Measurements from ENCODE around the gene SMAD6.

The SMAD6 gene

DNA sequence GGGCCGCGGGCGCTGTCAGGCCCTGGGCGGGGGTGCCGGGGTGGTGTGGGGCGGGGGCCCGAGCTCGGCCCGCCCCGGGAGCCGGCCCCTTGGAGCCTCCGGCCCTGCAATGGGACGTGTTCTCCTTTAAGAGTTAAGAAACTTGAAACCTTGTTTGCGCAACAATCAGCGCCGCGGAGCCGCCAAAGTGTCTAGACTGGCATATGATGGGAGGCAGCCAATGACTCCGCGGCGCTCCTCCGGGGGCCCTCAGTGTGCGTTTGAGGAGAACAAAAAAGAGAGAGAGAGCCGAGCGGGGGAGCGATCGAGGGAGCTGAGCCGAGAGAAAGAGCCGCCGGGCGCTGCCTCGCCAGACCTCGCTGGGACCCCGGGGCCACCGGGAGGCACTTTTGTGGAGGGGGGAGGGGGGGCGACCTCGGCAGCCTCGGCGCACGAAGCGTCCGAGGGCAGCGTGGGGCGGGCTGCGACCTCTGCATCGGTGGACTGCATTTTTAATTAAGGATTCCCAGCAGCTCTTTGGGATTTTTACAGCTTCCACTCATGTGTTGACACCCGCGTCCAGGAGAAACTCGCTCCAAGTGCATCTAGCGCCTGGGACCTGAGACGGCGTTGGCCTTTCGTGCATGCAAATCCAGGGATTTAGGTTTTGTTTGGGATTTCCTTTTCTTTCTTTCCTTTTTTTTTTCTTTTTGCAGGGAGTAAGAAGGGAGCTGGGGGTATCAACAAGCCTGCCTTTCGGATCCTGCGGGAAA is at the start of gene SMAD6:
SMAD6 (plus strand) TSS at position 202 of the 752 bp plus-strand sequence. CDS start 1,023 bp downstream, outside the sequence.
- H2AFZ ChIP-seq (ENCODE audit: low read length, unreplicated experiment): peak within 1 kb of the TSS; percentile 49
- no peaks in the 10 kb centered on the region for H3K36me3 ChIP-seq (ENCODE audit: insufficient read depth, low read length)
- peaks cover 39% of the 10 kb centered on the region for H3K4me1 ChIP-seq (ENCODE audit: control insufficient read depth, insufficient read depth, low read length, unreplicated experiment)
- H3K27me3 ChIP-seq (ENCODE audit: insufficient read depth, low read length): no peaks in the 10 kb centered on the region
- peak within 1 kb of the TSS; percentile 87 for H3K4me3 ChIP-seq (ENCODE audit: low read depth, low read length)
- H3K27ac ChIP-seq (ENCODE audit: low read depth, low read length): peak within 1 kb of the TSS; percentile 20
- H3K79me2 ChIP-seq (ENCODE audit: control insufficient read depth, insufficient read depth, low read length, unreplicated experiment): peaks cover 47% of the 10 kb centered on the region

DNA sequence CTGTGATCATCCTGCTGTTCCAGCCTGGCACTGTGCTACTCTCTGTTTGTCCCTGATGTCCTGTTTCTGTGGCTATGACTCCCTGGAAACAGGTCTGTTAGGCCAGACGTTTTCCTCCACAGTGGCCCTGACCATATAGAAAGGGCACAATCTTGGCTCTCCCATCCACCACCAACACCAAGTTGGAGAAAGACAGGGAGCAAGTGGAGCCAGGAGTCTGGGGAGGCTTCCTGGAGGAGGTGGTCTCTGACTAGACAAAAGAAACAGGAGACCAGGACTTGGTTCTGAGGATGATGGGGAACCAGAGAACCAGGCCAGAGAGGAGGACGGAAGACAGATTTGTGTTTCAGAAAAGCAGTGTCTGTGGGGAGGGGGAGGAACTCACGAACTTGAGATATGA is 49.2 kb upstream of the SMAD6 start:
- Histone ChIP-seq H3K36me3 (ENCODE audit: insufficient read depth, low read length) (no peaks in the 10 kb centered on the region), H3K27ac (ENCODE audit: low read depth, low read length) (no peak overlapping the region), H3K27me3 (ENCODE audit: insufficient read depth, low read length) (no peaks in the 10 kb centered on the region), H3K79me2 (ENCODE audit: control insufficient read depth, insufficient read depth, low read length, unreplicated experiment) (no peaks in the 10 kb centered on the region), H3K4me1 (ENCODE audit: control insufficient read depth, insufficient read depth, low read length, unreplicated experiment) (peaks cover 10% of the 10 kb centered on the region), H3K4me3 (ENCODE audit: low read depth, low read length) (no peak overlapping the region), H2AFZ (ENCODE audit: low read length, unreplicated experiment) (no peak overlapping the region)

DNA sequence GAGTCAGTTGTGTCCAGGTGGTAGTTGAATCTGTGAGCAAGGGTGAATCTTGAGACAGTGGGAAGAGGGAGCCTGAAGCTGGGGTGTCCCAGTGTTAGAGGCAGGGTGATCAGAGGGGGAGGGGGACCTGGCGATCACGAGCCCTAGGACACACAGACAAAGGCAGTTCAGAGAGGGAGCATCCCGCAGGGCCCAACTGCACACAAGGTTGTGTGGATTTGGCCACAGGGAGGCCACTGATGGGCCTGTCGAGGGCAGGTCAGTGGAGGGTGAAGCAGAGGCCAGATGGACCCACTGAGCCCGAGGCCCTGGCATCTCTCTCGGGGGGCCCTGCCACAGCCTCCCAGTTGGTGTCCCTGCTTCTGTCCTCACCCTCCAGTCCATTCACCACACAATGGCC is 48.6 kb upstream of the SMAD6 start:
- no peak overlapping the region for H2AFZ ChIP-seq (ENCODE audit: low read length, unreplicated experiment)
- H3K36me3 ChIP-seq (ENCODE audit: insufficient read depth, low read length): no peaks in the 10 kb centered on the region
- no peaks in the 10 kb centered on the region for H3K79me2 ChIP-seq (ENCODE audit: control insufficient read depth, insufficient read depth, low read length, unreplicated experiment)
- H3K27me3 ChIP-seq (ENCODE audit: insufficient read depth, low read length): no peaks in the 10 kb centered on the region
- H3K4me1 ChIP-seq (ENCODE audit: control insufficient read depth, insufficient read depth, low read length, unreplicated experiment): peaks cover 10% of the 10 kb centered on the region
- no peak overlapping the region for H3K27ac ChIP-seq (ENCODE audit: low read depth, low read length)
- no peak overlapping the region for H3K4me3 ChIP-seq (ENCODE audit: low read depth, low read length)

DNA sequence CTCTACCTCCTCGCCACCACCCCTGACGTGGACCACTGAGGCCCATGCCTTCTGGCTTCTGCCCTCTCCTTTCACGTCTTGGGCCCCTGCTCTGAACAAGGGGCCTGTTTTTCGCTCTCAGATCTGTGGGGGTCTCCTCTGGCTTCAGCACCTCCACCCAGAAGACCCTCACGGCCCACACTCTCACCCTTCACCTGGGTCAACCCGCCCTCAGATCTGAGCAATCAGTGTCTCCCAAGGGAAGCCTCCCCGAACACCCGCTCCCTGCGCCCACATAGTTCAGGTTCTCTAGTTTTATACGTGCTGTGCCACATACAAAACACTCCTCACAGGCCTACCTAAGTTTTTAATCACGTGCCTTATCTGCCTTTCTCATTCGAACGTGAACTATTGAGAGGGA is 48.2 kb upstream of the SMAD6 start:
- no peak overlapping the region for H3K27ac ChIP-seq (ENCODE audit: low read depth, low read length)
- H3K4me1 ChIP-seq (ENCODE audit: control insufficient read depth, insufficient read depth, low read length, unreplicated experiment): peaks cover 10% of the 10 kb centered on the region

DNA sequence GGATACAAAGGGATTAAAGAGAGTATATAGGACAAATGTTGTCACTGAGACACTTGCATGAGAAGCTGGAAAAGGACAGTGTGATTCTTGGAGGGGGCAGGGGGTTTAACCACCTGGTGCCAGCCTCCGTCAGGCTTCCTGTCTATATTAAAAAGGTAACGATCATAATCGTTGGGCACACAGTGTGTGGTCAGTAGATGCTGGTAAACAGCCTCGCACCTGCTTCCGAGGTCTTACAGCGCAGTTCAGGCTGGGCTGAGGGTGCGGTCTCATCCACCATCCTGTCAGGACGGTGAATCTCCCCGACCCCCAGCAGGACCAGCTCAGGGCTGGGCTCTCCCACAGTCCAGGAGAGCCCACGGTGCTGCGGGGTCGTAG is 47.7 kb upstream of the SMAD6 start:
- H3K4me3 ChIP-seq (ENCODE audit: low read depth, low read length): no peak overlapping the region
- no peaks in the 10 kb centered on the region for H3K36me3 ChIP-seq (ENCODE audit: insufficient read depth, low read length)
- H2AFZ ChIP-seq (ENCODE audit: low read length, unreplicated experiment): no peak overlapping the region
- no peak overlapping the region for H3K27ac ChIP-seq (ENCODE audit: low read depth, low read length)
- H3K27me3 ChIP-seq (ENCODE audit: insufficient read depth, low read length): no peaks in the 10 kb centered on the region
- H3K79me2 ChIP-seq (ENCODE audit: control insufficient read depth, insufficient read depth, low read length, unreplicated experiment): no peaks in the 10 kb centered on the region
- H3K4me1 ChIP-seq (ENCODE audit: control insufficient read depth, insufficient read depth, low read length, unreplicated experiment): peaks cover 10% of the 10 kb centered on the region

More for the DNA sequence above, 48.2 kb upstream of the SMAD6 start:
- Histone ChIP-seq H3K79me2 (ENCODE audit: control insufficient read depth, insufficient read depth, low read length, unreplicated experiment) (no peaks in the 10 kb centered on the region), H3K36me3 (ENCODE audit: insufficient read depth, low read length) (no peaks in the 10 kb centered on the region), H3K27me3 (ENCODE audit: insufficient read depth, low read length) (no peaks in the 10 kb centered on the region), H2AFZ (ENCODE audit: low read length, unreplicated experiment) (no peak overlapping the region), H3K4me3 (ENCODE audit: low read depth, low read length) (no peak overlapping the region)

DNA sequence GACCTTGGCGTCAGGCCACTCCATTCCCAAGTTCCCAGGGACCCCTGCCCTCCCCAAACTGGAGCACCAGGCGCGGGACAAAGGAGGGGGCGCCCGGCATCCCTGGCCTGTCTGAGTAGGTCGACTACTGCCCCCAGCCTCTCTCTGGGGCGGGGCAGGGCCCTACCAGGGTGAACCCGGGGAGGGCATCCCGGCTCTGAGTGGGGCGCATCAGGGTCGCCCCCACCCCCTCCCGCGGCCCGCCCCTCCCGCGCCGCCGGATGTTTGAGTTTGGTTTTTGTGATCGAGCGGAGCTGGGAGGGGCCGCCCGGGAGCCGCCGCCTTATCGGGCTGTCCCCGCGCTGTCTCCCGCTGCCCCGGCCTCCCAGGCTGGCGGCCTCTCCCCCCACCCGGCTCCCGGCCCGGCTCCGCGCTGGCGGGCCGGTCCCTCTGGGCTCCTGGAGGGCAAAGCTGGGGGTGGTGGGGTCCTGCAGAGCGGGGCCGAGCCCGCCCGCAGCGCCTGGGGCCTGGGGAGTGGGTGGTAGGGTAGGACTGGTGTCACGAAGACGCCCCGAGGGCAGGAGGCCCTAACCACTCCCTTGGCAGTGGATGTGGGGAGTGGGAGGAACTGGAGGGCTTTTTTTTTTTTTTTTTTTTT is 47.2 kb upstream of the SMAD6 start:
- no peak overlapping the region for H3K27ac ChIP-seq (ENCODE audit: low read depth, low read length)
- H3K4me1 ChIP-seq (ENCODE audit: control insufficient read depth, insufficient read depth, low read length, unreplicated experiment): peaks cover 10% of the 10 kb centered on the region
- H3K36me3 ChIP-seq (ENCODE audit: insufficient read depth, low read length): no peaks in the 10 kb centered on the region
- H3K4me3 ChIP-seq (ENCODE audit: low read depth, low read length): peak overlapping the region; percentile 47
- no peaks in the 10 kb centered on the region for H3K79me2 ChIP-seq (ENCODE audit: control insufficient read depth, insufficient read depth, low read length, unreplicated experiment)
- H2AFZ ChIP-seq (ENCODE audit: low read length, unreplicated experiment): peak overlapping the region; percentile 75
- H3K27me3 ChIP-seq (ENCODE audit: insufficient read depth, low read length): no peaks in the 10 kb centered on the region

DNA sequence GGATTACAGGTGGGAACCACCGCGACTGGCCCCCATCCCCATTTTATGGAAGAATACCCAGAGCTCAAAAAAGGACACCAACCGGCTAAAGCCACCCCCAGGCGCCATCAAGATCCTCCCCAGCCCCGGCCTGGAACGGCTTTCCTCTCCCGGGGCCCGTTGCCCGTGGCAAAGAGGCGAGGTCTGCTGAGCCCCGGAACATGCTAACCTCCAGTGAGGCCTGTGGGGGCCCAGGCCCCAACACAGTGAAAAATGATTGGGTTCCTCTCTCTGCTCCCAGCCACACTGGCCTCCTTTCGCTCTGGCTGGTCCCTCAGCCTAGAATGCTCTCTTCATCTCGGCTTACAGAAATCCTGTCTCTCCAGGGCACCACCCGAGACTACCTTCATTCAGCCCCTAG is 46.5 kb upstream of the SMAD6 start:
- H3K79me2 ChIP-seq (ENCODE audit: control insufficient read depth, insufficient read depth, low read length, unreplicated experiment): no peaks in the 10 kb centered on the region
- H3K4me1 ChIP-seq (ENCODE audit: control insufficient read depth, insufficient read depth, low read length, unreplicated experiment): peaks cover 3% of the 10 kb centered on the region
- no peak overlapping the region for H3K27ac ChIP-seq (ENCODE audit: low read depth, low read length)
- no peak overlapping the region for H3K4me3 ChIP-seq (ENCODE audit: low read depth, low read length)
- no peaks in the 10 kb centered on the region for H3K36me3 ChIP-seq (ENCODE audit: insufficient read depth, low read length)
- no peak overlapping the region for H2AFZ ChIP-seq (ENCODE audit: low read length, unreplicated experiment)
- no peaks in the 10 kb centered on the region for H3K27me3 ChIP-seq (ENCODE audit: insufficient read depth, low read length)

DNA sequence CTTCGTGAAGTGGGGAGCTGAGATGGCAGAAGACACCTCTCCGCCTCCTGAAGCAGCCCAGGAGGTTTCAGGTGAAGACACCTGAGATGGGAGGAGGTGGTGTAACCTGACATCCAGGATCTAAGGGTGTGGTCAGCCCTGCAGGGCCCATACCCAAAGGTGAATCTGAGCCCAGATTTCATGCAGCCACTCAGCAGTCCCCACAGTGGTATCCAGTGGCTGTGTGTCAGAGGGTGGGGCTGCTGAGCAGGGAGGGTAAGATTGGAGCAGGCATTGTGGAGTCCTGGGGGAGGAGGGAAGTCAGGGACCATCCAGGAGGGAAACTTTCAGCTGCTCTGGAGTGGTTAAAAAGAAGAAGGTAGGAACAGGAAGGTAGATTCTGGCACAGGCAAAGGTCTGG is 46.0 kb upstream of the SMAD6 start:
- no peaks in the 10 kb centered on the region for H3K79me2 ChIP-seq (ENCODE audit: control insufficient read depth, insufficient read depth, low read length, unreplicated experiment)
- no peaks in the 10 kb centered on the region for H3K27me3 ChIP-seq (ENCODE audit: insufficient read depth, low read length)
- H3K4me3 ChIP-seq (ENCODE audit: low read depth, low read length): no peak overlapping the region
- no peaks in the 10 kb centered on the region for H3K4me1 ChIP-seq (ENCODE audit: control insufficient read depth, insufficient read depth, low read length, unreplicated experiment)
- H3K36me3 ChIP-seq (ENCODE audit: insufficient read depth, low read length): no peaks in the 10 kb centered on the region
- H3K27ac ChIP-seq (ENCODE audit: low read depth, low read length): no peak overlapping the region
- no peak overlapping the region for H2AFZ ChIP-seq (ENCODE audit: low read length, unreplicated experiment)

DNA sequence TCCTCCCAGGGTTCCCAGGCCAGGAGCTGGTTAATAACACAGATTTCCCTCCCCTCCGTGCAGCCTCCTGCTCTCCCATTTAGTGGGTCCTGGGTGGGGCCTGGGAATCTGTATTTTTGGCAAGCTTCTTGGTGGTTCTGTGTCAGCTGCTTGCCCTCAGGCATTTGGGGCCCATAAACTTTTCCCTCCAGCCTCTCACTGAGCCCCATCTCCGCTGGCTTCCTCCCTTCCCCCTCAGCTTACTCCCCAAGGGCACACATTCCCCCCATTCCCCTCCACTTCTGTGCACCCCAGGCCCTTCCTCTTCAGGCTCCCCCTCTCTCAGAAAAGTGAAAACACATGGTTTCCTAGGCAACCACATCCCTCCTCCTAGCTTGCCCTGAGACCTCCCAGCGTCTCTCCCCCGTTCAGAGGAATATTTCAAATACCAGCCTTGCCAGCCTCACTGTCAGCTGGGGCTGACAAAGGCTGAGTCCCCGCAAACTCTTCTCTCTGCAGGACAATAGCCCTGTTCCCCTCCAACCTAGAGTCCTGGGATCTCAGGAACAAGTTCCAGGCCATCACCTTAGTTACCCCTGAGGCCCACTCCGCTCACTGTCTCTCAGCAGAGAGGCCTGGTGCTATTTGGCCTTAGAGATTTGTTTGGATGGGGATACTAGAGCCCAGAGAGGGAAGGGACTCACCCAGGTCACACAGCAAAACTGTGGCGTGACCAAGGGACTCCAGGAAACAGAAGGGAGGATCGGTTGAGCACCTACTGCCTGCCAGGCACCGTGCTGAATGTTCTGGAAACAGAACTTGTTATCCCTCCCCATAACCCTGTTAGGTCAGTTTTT is 44.6 kb upstream of the SMAD6 start:
- Histone ChIP-seq H3K4me3 (ENCODE audit: low read depth, low read length) (no peak overlapping the region), H3K27ac (ENCODE audit: low read depth, low read length) (no peak overlapping the region), H3K79me2 (ENCODE audit: control insufficient read depth, insufficient read depth, low read length, unreplicated experiment) (no peaks in the 10 kb centered on the region), H3K36me3 (ENCODE audit: insufficient read depth, low read length) (no peaks in the 10 kb centered on the region), H2AFZ (ENCODE audit: low read length, unreplicated experiment) (no peak overlapping the region), H3K27me3 (ENCODE audit: insufficient read depth, low read length) (no peaks in the 10 kb centered on the region), H3K4me1 (ENCODE audit: control insufficient read depth, insufficient read depth, low read length, unreplicated experiment) (no peaks in the 10 kb centered on the region)

DNA sequence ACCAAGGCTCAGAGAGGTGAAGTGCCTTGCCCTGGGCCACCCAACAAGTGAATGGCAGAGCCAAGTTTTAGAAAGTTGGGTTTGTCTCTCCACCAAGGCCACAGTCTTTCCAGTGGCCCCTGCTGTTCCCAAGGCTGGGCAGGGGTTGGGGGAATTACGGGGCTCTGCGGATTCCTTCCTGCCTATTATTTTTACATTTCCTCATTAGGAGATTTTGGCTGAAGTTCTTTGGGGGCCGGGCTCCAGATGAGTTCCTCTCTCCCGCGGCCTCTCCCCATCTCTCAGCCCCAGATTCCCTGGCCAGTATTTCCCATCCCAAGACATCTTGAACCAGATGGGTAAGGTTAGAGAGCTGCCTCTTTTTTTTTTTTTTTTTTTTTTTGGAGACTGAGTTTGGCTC is 44.0 kb upstream of the SMAD6 start:
- no peaks in the 10 kb centered on the region for H3K79me2 ChIP-seq (ENCODE audit: control insufficient read depth, insufficient read depth, low read length, unreplicated experiment)
- no peak overlapping the region for H2AFZ ChIP-seq (ENCODE audit: low read length, unreplicated experiment)
- H3K4me3 ChIP-seq (ENCODE audit: low read depth, low read length): no peak overlapping the region
- H3K4me1 ChIP-seq (ENCODE audit: control insufficient read depth, insufficient read depth, low read length, unreplicated experiment): no peaks in the 10 kb centered on the region
- no peaks in the 10 kb centered on the region for H3K36me3 ChIP-seq (ENCODE audit: insufficient read depth, low read length)
- H3K27ac ChIP-seq (ENCODE audit: low read depth, low read length): no peak overlapping the region
- no peaks in the 10 kb centered on the region for H3K27me3 ChIP-seq (ENCODE audit: insufficient read depth, low read length)

All from ACC112 (cell line).